Activated T-helper 2 cell treated with anti-CD3 and anti-CD28 coated beads, Interferon-gamma antibody, Interleukin-2, Interleukin-4, amounts not matched to agents 10 μg/mL and 5 μg/mL and 100 μg/mL, durations not matched to agents 14 hours and 24 hours and 36 hours (primary cell): ENCODE results near the gene FAM114A2. TPM values are rescaled to one million over a fixed set of nuclear protein-coding genes. Genes with fewer than 3 reads are reported as not detected.

Experiments used
- DNase-seq: peaks from one replicate; pipeline ENCODE4 v3.0.0; 2021; ENCODE audit warnings: low spot score
- H3K27ac Mint-ChIP-seq: one replicate; pipeline ENCODE4 v1.8.0; 2021; ENCODE audit warnings: mixed read lengths
- H3K27me3 Mint-ChIP-seq: one replicate; pipeline ENCODE4 v1.8.0; 2021; ENCODE audit warnings: low read depth, mixed read lengths
- H3K36me3 Mint-ChIP-seq: one replicate; pipeline ENCODE4 v1.8.0; 2021; ENCODE audit warnings: low read depth, mixed read lengths
- H3K4me1 Mint-ChIP-seq: one replicate; pipeline ENCODE4 v1.8.0; 2021; ENCODE audit warnings: low read depth, mixed read lengths
- H3K4me3 Mint-ChIP-seq: one replicate; pipeline ENCODE4 v1.8.0; 2021; ENCODE audit warnings: low read depth, mild to moderate bottlenecking, moderate library complexity, mixed read lengths
- H3K9me3 Mint-ChIP-seq: one replicate; pipeline ENCODE4 v1.8.0; 2021; ENCODE audit warnings: mixed read lengths
- intact Hi-C: fragments of 100-400 bp; cut with micrococcal nuclease; formaldehyde crosslinking; loops from one replicate; pipeline ENCODE4 v1.15.1; 2023
- total RNA-seq: library from RNA; stranded (reverse); gene quantifications from 2 replicates; pipeline ENCODE4 v1.2.3, GENCODE V29; 2022

FAM114A2 gene
- total RNA-seq, 1 donor from 2014 or later: 31.2 TPM

DNA sequence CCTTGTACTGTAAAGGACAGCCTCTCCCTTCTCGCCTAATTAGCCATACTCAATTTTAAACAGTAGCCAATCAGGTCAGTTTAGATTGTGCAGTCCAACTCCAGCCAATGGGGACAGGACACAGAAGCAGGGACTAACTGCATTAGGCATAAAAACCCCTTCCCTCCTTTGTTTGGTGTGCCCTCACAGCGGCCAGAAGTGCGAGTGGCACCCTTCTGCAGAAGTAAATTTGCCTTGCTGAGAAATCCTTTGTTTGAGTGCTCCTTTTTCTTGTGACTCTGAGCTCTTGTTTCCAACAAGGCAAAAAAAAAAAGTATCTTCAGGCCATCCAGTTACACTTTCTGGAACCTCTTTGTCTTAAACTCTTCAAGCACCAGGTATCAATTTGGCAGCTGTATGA lies 97.4 kb downstream of the FAM114A2 start:
- DNase-seq: no peak
- no peaks in the 10 kb centered on the region for H3K36me3 Mint-ChIP-seq
- H3K9me3 Mint-ChIP-seq: peaks cover 41% of the 10 kb centered on the region
- no peak overlapping the region for H3K4me3 Mint-ChIP-seq
- intact Hi-C loops: no loop called here
- no peak overlapping the region for H3K27ac Mint-ChIP-seq
- H3K27me3 Mint-ChIP-seq: no peaks in the 10 kb centered on the region
- H3K4me1 Mint-ChIP-seq: no peaks in the 10 kb centered on the region

Other genes with a start within 250 kb of the FAM114A2 start
- 17.1 and 21.8 TPM in 2 replicates for gene MFAP3, start 57 bp upstream of the FAM114A2 start, total RNA-seq
- 31.7 and 35.5 TPM in 2 replicates for gene GALNT10, start 151.8 kb upstream of the FAM114A2 start, total RNA-seq